Epithelial cell of esophagus (primary cell): ENCODE data around the gene YTHDC2.
A peak's percentile ranks its signal among the peaks of the same experiment; 100 is the strongest.

ENCODE experiments used
- DNase-seq: peaks from one replicate; pipeline ENCODE4 v3.0.0; 2010; ENCODE audit warnings: low read depth
- H3K4me3 ChIP-seq: 2 replicates; pipeline ENCODE4 v1.5.1; 2011; ENCODE audit warnings: mild to moderate bottlenecking, low read length, control low read depth
- TF ChIP-seq, protein P1 (sequence below): IDR thresholded peaks from 2 replicates; pipeline ENCODE4 v1.5.1; 2011; ENCODE audit warnings: low read depth, mild to moderate bottlenecking, low read length, control low read depth, inconsistent platforms; ENCODE audit not compliant: insufficient read depth; ENCODE audit errors: missing control alignments

YTHDC2 gene

DNA sequence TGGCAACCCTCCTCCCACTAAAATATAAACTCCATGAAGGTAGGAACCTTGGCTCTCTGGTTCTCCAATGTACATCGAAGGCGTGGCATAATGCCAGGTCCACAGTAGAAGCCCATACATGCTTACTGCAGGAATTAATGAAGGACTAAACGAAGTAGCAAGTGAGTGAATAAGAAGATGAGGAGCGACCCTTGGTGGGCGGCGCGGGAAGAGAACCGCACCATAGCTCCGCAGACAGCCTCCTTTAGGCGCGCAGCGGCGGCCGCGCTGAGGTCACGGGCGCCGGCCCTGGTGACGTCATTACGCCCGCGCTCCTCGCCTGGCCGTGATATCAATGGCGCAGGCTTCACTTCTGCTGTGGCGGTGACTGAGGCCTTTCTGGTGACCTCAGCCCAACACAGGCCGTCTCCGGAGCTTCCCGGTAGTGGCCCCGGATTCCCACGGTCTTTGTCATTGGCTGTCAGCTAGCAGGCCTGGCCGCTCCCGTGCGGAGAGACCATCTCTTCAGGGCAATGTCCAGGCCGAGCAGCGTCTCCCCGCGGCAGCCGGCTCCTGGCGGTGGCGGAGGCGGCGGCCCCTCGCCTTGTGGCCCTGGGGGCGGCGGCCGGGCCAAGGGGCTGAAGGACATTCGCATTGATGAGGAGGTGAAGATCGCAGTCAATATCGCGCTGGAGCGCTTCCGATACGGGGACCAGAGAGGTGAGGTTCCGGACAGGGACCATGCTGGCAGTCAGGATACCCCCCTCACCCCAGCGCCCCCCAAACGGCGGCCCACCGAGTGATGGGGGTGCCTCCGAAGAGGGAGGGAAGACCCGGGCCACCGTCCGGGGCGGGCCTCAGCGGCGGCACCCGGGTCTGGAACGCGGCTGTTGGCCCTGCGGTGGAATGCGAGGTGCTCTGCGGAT, at the start of gene YTHDC2:
TSS of gene YTHDC2 (plus strand) at position 311 of the 905 bp plus-strand sequence. CDS start at position 513, 202 bp downstream.
- DNase-seq, result peak; percentile 81
- peak within 1 kb of the TSS; percentile 63 for H3K4me3 ChIP-seq
- TF ChIP-seq, protein P1, sequence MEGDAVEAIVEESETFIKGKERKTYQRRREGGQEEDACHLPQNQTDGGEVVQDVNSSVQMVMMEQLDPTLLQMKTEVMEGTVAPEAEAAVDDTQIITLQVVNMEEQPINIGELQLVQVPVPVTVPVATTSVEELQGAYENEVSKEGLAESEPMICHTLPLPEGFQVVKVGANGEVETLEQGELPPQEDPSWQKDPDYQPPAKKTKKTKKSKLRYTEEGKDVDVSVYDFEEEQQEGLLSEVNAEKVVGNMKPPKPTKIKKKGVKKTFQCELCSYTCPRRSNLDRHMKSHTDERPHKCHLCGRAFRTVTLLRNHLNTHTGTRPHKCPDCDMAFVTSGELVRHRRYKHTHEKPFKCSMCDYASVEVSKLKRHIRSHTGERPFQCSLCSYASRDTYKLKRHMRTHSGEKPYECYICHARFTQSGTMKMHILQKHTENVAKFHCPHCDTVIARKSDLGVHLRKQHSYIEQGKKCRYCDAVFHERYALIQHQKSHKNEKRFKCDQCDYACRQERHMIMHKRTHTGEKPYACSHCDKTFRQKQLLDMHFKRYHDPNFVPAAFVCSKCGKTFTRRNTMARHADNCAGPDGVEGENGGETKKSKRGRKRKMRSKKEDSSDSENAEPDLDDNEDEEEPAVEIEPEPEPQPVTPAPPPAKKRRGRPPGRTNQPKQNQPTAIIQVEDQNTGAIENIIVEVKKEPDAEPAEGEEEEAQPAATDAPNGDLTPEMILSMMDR, result no peak

DNA sequence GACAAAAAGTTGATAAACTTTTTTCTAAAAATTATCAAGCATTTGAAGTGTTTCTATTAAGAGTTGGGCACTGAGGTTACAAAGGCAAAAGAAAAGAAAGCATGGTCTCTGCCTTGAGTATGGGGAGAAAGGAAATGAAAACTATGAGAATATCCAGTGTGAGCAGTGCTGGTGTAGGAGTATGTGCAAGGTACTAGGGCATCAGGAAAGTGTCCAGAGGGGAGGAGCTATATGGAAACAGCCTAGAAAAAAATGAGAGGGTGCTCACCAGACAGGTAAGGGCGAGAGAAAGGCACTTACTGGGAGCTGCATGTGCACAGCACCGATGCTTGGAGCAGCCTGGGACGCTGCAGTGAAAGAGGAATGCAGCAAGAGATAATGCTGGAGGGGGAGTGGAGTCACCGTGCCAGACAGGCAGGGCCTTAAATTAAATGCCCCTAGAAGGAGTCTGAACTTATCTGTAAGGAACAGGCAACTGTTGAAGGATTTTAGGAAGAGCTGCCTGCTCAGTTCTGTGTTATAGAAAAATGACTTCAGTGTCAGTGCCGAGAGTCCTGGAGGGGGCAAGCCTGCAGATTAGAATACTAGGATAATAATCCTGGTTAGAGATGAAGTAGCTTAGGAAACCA, 39.3 kb upstream of the YTHDC2 start:
- no peak overlapping the region for H3K4me3 ChIP-seq
- TF ChIP-seq, protein P1, result no peak
- no peak for DNase-seq

DNA sequence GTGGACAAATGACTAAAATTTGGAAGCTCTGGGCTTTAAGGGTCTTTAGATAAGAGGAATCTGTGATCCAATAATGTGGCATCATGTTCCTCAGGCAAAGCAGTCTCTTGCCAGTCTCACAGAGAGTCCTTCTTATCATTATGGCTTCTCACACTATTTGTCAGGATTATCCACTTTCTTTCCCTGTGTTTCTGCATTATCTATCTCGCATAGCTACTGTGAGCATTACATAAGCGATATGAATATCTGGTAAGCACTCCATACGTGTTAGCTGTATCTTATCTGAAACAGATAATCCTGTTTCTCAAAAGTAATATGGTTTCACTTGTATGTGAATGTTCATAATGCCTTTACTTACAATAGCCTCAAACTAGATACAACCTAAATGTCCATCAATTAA, 34.8 kb upstream of the YTHDC2 start:
- TF ChIP-seq, protein P1, result no peak
- no peak overlapping the region for H3K4me3 ChIP-seq
- no peak for DNase-seq

DNA sequence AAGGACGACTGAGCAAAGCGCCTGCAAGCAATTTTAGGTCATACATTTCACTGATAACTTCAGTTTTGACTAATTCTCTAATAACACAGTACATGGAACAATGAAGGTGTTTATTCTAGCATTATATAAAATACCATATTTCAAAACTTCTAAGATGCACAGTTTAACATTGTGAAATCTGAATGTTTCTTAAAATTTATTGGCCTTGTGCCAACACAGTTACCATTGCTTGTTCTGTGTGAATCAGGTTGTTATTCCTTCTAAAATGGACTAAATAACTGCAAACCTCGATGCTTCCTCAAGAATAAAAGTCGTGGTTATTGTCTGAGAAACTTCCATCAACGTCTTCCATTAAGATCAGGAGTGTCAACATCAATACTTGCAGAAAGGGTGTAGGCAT, 33.3 kb upstream of the YTHDC2 start:
- H3K4me3 ChIP-seq, result no peak overlapping the region
- peak; percentile 24 for DNase-seq
- TF ChIP-seq, protein P1, result no peak

DNA sequence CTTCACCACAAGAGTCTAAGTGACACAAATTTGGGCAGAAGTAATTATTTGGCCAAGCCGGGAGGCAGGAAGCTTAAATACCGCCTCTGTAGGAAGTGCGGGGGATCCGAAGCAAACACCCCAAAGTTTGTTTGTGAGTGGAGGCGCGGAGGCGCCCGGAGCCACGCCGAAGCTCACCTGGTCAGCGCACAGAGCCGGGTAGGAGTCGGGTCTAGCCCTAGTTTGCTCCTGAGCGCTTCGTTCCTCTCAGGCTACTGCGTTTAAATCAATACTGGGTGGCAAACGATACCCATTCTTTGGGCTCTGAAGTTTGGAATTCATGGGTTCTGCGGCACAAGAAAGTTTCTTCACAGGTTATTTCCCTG, 26.1 kb upstream of the YTHDC2 start:
- DNase-seq, result peak; percentile 44
- TF ChIP-seq, protein P1, result no peak
- peak overlapping the region; percentile 82 for H3K4me3 ChIP-seq

DNA sequence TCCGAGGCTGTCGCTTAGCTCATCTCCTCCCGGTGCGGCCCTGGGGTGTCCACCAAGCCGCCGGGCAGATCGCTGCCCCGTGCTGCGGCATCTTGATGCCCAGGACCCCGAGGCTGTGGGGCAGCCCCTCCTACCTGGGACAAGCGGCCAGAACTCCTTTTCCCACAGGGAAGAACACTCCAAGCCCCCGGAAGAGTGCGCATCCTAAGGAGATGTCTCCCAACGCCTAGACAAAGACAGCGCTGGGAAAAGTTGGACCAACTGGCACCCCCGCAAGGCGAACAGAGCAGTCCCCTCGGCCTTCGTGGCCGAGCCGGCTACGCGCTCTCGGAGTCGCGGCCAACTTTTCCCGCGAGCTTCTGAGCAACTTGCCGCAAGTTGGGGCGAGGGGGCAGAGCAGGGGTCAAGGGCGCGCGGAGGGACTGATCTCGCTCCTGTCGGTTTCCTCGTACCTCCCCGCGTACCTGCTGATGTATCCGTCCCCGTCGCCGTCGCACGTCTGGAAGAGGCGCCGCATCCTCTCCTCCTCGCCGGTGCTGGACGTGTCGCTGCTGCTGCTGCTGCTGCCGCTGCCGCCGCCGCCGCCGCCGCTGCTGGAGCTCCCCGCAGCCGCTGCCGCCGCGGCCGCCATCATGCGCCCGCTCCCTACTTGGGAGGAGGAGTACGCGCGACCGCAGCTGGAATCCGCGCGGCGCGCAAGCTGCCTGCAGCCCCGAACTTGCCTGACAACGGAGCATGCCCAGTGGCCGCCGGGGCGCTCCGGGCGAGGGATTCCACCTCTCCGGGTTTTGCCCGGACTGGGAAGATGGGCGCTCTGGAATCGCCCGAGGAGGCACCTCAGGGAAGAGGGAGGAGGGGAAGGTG, 25.5 kb upstream of the YTHDC2 start, which contains the start of gene MCC:
TSS of gene MCC (minus strand) at position 673 of the 864 bp plus-strand sequence.
- peak; percentile 96 for DNase-seq
- H3K4me3 ChIP-seq, result peak within 1 kb of the TSS; percentile 82
- TF ChIP-seq, protein P1, result no peak
